B cell (primary cell): Measurements from ENCODE around the gene MYMK. TPM values are rescaled to one million over a fixed set of nuclear protein-coding genes. Genes with fewer than 3 reads are reported as not detected.

Experiments
- ATAC-seq: fragments of 200-7000 bp; cut with Tn5 transposase; one replicate; pipeline ENCODE4 v1.10.0; 2021; ENCODE audit warnings: low read depth, mild to moderate bottlenecking, moderate number of reproducible peaks, moderate library complexity
- CTCF ChIA-PET: fragments of 350-600 bp; sonication (Branson Sonifier 250); formaldehyde crosslinking; loops from one replicate; lab custom pipeline; 2021; ENCODE audit warnings: antibody characterized with exemption, inconsistent platforms; lab: Charles Lee
- POLR2A ChIA-PET: fragments of 350-600 bp; sonication (Branson Sonifier 250); formaldehyde crosslinking; loops from one replicate; lab custom pipeline; 2021; ENCODE audit warnings: antibody characterized with exemption; lab: Charles Lee
- DNase-seq: peaks from one replicate; pipeline ENCODE4 v3.0.0; 2013
- H2AFZ ChIP-seq: 2 replicates; pipeline ENCODE4 v1.6.1; 2012; ENCODE audit warnings: mild to moderate bottlenecking, low read depth, low read length; ENCODE audit not compliant: insufficient read depth, poor library complexity, severe bottlenecking
- H3K27ac ChIP-seq, 2 donors: 1 replicate in 1 of 2; 2 replicates in 1 of 2; pipeline ENCODE4 v1.5.1; 2012 to 2013; ENCODE audit warnings: low read length in 2 of 2, mild to moderate bottlenecking in 2 of 2, moderate library complexity in 1 of 2
- H3K27me3 ChIP-seq, 4 experiments: fragments of 200-600 bp in 1 of 4; sonication (generic) in 1 of 4; replicated peaks in 1 of 4; 1 replicate in 2 of 4; 2 replicates in 2 of 4; pipeline versions ENCODE4 v1.6.1 to v1.7.0; 2013 to 2016; ENCODE audit warnings: low read length in 3 of 4, mild to moderate bottlenecking in 2 of 4, mixed read lengths in 1 of 4, moderate library complexity in 1 of 4; ENCODE audit not compliant: insufficient read depth in 4 of 4, control insufficient read depth in 3 of 4; ENCODE audit errors: control extremely low read depth in 1 of 4
- H3K36me3 ChIP-seq, 2 experiments: replicated peaks in 1 of 2; 1 replicate in 1 of 2; 2 replicates in 1 of 2; pipeline versions ENCODE4 v1.6.1 to v1.7.1; 2013; ENCODE audit warnings: low read length in 1 of 2; ENCODE audit not compliant: insufficient read depth in 2 of 2, control insufficient read depth in 1 of 2; ENCODE audit errors: control extremely low read depth in 1 of 2, extremely low read depth in 1 of 2
- H3K4me1 ChIP-seq, 2 donors: fragments of 200-600 bp in 1 of 2; sonication (generic) in 1 of 2; 1 replicate in 1 of 2; 2 replicates in 1 of 2; pipeline versions ENCODE4 v1.5.1 to v1.6.1; 2013 to 2017; ENCODE audit warnings: low read length in 2 of 2; ENCODE audit not compliant: control insufficient read depth in 2 of 2, insufficient read depth in 2 of 2
- H3K4me2 ChIP-seq: replicated peaks from 2 replicates; pipeline ENCODE3; 2012; ENCODE audit warnings: mild to moderate bottlenecking, low read depth, low read length; ENCODE audit not compliant: poor library complexity, severe bottlenecking
- H3K4me3 ChIP-seq, 5 experiments: fragments of 200-600 bp in 1 of 5; sonication (generic) in 1 of 5; 1 replicate in 3 of 5; 2 replicates in 2 of 5; pipeline versions ENCODE4 v1.5.1 to v1.7.0; 2011 to 2016; ENCODE audit warnings: low read length in 4 of 5, mild to moderate bottlenecking in 4 of 5, low read depth in 2 of 5, control low read depth in 1 of 5, moderate library complexity in 1 of 5; ENCODE audit not compliant: insufficient read depth in 1 of 5; ENCODE audit errors: control extremely low read depth in 1 of 5, extremely low read depth in 1 of 5
- H3K79me2 ChIP-seq: fragments of 200-600 bp; sonication (generic); one replicate; pipeline ENCODE4 v1.6.0; 2016; ENCODE audit warnings: low read length; ENCODE audit not compliant: control insufficient read depth, insufficient read depth
- H3K9ac ChIP-seq: fragments of 200-600 bp; sonication (generic); 2 replicates; pipeline ENCODE4 v1.6.1; 2017; ENCODE audit warnings: mild to moderate bottlenecking, low read length, moderate library complexity
- H3K9me3 ChIP-seq, 3 donors: one replicate each; pipeline versions ENCODE4 v1.6.1 to v1.7.1; 2013; ENCODE audit warnings: low read length in 2 of 3; ENCODE audit not compliant: control insufficient read depth in 2 of 3, insufficient read depth in 1 of 3; ENCODE audit errors: control extremely low read depth in 1 of 3
- H4K20me1 ChIP-seq: 2 replicates; pipeline ENCODE4 v1.6.0; 2012; ENCODE audit warnings: mild to moderate bottlenecking, low read length; ENCODE audit not compliant: insufficient read depth, control insufficient read depth, poor library complexity, severe bottlenecking
- H3K27ac Mint-ChIP-seq: one replicate; pipeline ENCODE4 v1.8.0; 2021; ENCODE audit warnings: mixed read lengths
- H3K27me3 Mint-ChIP-seq: one replicate; pipeline ENCODE4 v1.8.0; 2021; ENCODE audit warnings: mixed read lengths
- H3K4me1 Mint-ChIP-seq: one replicate; pipeline ENCODE4 v1.8.0; 2021; ENCODE audit warnings: mixed read lengths
- H3K4me3 Mint-ChIP-seq: one replicate; pipeline ENCODE4 v1.8.0; 2021; ENCODE audit warnings: mixed read lengths
- H3K9me3 Mint-ChIP-seq: one replicate; pipeline ENCODE4 v1.8.0; 2022; ENCODE audit warnings: mixed read lengths; ENCODE audit not compliant: insufficient read depth
- EZH2 ChIP-seq: IDR thresholded peaks from 2 replicates; pipeline ENCODE4 v1.6.1; 2012; ENCODE audit warnings: borderline replicate concordance, low read depth, mild to moderate bottlenecking, moderate library complexity, low read length; ENCODE audit not compliant: insufficient read depth, poor library complexity, severe bottlenecking
- WGBS: methylation state at CpG from one replicate; pipeline ENCODE4 v1.1.5; 2013; ENCODE audit warnings: missing lambda C conversion rate; ENCODE audit not compliant: insufficient coverage; 5-methylcytosine and 5-hydroxymethylcytosine counted together
- intact Hi-C: fragments of 100-400 bp; cut with micrococcal nuclease; formaldehyde crosslinking; loops from one replicate; pipeline ENCODE4 v1.10.0; 2022
- polyA plus RNA-seq: library from polyadenylated mRNA; depleted of rRNA; stranded (reverse); fragments of >200 nt; gene quantifications from 2 replicates; pipeline ENCODE4 v1.2.3, GENCODE V29; 2012
- total RNA-seq, 2 donors: library from RNA; stranded (reverse); fragments of 120-200 nt in 1 of 2; gene quantifications; 1 replicate in 1 of 2; 2 replicates in 1 of 2; pipeline versions ENCODE4 v1.2.3 to v1.2.4, GENCODE V29; 2013 to 2022
- TF ChIP-seq, protein P1 (sequence below): fragments of 200-600 bp; IDR thresholded peaks from one replicate; pipeline ENCODE4 v1.8.0; 2022; ENCODE audit warnings: antibody characterized with exemption, mild to moderate bottlenecking

MYMK gene
- total and polyA plus RNA-seq, 2 donors (not counting 1 experiment from before 2014, with no cell fraction given): not detected

DNA sequence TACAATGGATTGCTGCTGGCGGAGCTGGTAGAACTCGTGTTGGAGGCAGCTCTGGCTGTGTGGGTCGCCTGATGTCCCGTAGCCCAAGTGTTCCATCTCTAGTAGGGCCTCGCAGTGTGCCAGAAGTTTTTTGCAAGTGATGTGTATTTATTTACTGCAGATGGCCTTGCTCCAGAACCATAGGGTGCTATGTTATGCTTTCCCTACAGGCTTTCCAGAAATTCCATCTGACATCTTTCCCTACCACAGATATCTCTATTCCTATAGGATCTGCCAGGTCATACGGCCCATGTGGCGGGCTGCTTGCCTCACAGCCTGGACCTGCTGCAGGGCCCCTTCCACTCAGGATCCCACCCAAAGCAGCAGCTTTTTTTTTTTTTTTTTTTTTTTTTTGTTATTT is 26.7 kb upstream of the MYMK start:
- no peak overlapping the region for H3K4me3 Mint-ChIP-seq
- Histone ChIP-seq H3K4me1 (no peaks in the 10 kb centered on the region), H3K36me3 (no peaks in the 10 kb centered on the region), H3K9me3 (peaks cover 0 to 1% (median 0%) of the 10 kb centered on the region in 3 donors), H3K9ac (no peak overlapping the region), H3K4me3 (no peak overlapping the region), H3K27ac (no peak overlapping the region), H3K4me2 (no peak overlapping the region), H4K20me1 (no peaks in the 10 kb centered on the region), H3K79me2 (no peaks in the 10 kb centered on the region), H2AFZ (no peak overlapping the region), H3K27me3 (peaks cover 0 to 11% (median 0%) of the 10 kb centered on the region in 4 experiments)
- no peaks in the 10 kb centered on the region for H3K9me3 Mint-ChIP-seq
- no peak for TF ChIP-seq EZH2
- TF ChIP-seq, protein P1, sequence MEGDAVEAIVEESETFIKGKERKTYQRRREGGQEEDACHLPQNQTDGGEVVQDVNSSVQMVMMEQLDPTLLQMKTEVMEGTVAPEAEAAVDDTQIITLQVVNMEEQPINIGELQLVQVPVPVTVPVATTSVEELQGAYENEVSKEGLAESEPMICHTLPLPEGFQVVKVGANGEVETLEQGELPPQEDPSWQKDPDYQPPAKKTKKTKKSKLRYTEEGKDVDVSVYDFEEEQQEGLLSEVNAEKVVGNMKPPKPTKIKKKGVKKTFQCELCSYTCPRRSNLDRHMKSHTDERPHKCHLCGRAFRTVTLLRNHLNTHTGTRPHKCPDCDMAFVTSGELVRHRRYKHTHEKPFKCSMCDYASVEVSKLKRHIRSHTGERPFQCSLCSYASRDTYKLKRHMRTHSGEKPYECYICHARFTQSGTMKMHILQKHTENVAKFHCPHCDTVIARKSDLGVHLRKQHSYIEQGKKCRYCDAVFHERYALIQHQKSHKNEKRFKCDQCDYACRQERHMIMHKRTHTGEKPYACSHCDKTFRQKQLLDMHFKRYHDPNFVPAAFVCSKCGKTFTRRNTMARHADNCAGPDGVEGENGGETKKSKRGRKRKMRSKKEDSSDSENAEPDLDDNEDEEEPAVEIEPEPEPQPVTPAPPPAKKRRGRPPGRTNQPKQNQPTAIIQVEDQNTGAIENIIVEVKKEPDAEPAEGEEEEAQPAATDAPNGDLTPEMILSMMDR: no peak
- intact Hi-C loops: no loop called here
- ChIA-PET POLR2A (no interaction called here), CTCF (no interaction called here)
- peaks cover 23% of the 10 kb centered on the region for H3K27me3 Mint-ChIP-seq
- ATAC-seq: no peak
- H3K27ac Mint-ChIP-seq: no peak overlapping the region
- WGBS: 73% methylated on average over 3 of the region's 7 CpGs
- H3K4me1 Mint-ChIP-seq: no peaks in the 10 kb centered on the region
- no peak for DNase-seq

DNA sequence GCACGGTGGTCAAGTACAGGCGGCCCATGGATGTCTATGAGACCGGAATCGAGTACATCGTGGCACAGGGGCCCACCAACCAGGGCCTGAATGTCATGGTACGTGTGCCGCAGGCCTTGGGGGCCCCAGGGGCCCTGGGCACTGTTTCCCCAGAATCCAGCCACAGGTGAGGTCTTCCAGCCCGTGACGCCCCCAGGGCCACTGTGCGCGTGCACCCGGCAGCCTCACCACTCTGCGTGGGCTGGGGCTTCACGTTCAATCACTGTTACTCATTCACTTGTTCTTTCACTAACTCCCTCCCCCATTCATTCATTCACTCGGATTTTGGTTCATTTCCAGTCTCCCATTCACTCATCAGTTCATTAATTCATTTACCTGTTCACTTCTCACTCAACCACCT is 22.4 kb upstream of the MYMK start:
- intact Hi-C loops: no loop called here
- Histone ChIP-seq H3K79me2 (no peaks in the 10 kb centered on the region), H3K4me2 (no peak overlapping the region), H3K4me3 (no peak overlapping the region), H3K9ac (no peak overlapping the region), H3K9me3 (no peaks in the 10 kb centered on the region), H3K4me1 (no peaks in the 10 kb centered on the region), H2AFZ (no peak overlapping the region), H3K27me3 (peaks cover 0 to 3% (median 0%) of the 10 kb centered on the region in 4 experiments), H3K36me3 (no peaks in the 10 kb centered on the region), H4K20me1 (no peaks in the 10 kb centered on the region), H3K27ac (no peak overlapping the region)
- 86% methylated on average over 15 of the region's 15 CpGs for WGBS
- TF ChIP-seq EZH2: no peak
- TF ChIP-seq, protein P1: no peak
- H3K9me3 Mint-ChIP-seq: no peaks in the 10 kb centered on the region
- DNase-seq (no peak), ATAC-seq (no peak)
- peaks cover 16% of the 10 kb centered on the region for H3K27me3 Mint-ChIP-seq
- ChIA-PET CTCF (no interaction called here), POLR2A (no interaction called here)
- H3K4me3 Mint-ChIP-seq: no peak overlapping the region
- no peak overlapping the region for H3K27ac Mint-ChIP-seq
- H3K4me1 Mint-ChIP-seq: no peaks in the 10 kb centered on the region
